Ramos (cell line): ENCODE measurements around the gene THBS2.

ENCODE experiments used
- in situ Hi-C: fragments of 300-500 bp; cut with MboI; formaldehyde crosslinking; loops from one replicate; pipeline ENCODE4 v1.14.3; 2022; ENCODE audit warnings: low sequenced_read_pairs; ENCODE audit not compliant: unreplicated experiment

Gene THBS2

GRCh38 chr6:169251822-169252504, 1.7 kb downstream of the THBS2 start:
- in situ Hi-C loops = no loop called here

DNA sequence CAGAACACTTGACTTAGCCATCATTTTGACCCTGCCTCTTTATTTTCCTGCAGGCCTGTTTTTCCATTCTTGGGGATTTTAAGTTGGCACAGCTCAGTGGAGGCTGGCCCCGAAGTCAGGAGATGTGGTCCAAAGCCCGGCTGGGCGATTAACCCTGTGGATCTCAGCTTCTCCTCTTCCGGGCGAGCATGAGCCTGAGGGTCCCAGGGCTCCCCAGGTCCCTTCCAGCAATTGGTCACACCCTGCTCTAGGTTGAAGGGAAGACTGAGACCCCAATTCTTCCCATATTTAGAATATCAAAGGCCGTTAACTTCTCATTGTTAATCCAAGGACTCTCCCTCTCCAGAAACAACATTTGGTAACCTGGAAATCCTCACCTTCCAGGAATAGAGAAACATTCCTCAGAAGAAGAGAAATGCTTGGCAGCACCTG, 2.3 kb downstream of the THBS2 start:
- in situ Hi-C loops = no loop called here

GRCh38 chr6:169250660-169251059, 3.0 kb downstream of the THBS2 start:
- in situ Hi-C loops = no loop called here

DNA sequence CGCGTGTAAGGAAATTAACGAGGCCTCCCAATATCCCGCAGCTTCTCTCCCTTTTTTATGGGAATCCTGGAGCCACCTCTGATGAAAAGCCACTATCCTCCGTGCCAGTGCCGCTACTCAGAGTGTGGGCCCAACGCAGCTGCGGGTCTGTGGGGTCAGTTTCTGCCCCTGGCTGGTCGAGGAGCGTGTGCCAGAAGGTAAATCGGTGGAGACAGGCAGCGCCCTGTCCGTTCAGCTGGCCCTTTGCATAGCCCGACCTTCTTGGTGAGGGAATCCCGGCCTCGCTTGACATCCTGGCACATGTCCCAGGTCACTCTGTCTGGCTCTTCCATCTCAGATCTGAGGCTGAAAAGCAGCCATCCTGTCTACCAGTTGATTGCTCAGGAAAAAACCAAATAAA, 4.6 kb downstream of the THBS2 start:
- in situ Hi-C loops = no loop called here

GRCh38 chr6:169248521-169248971, 5.1 kb downstream of the THBS2 start:
- in situ Hi-C loops = no loop called here

DNA sequence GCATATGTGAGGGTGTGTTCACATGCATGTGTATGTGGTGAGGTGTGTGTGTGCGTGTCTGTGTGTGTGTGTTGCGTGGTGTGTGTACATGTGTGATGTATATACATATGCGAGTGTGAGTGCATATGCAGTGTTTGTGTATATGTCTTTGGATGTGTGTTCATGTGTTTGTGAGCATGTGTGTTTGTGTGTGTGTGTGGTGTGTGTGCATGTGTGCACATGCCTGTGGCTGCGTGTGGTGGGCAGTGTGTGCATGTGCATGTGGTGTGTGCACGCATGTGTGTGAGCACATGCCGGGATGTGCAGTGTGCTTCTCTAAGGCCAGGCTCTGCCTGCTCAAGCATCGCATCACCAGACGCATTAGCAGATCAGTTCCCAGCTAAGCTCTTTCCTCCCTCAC, 5.7 kb downstream of the THBS2 start:
- in situ Hi-C loops = no loop called here

- in situ Hi-C loops = no loop called here
These were observed 6.2 kb downstream of the THBS2 start for GRCh38 chr6:169247419-169247818.

- in situ Hi-C loops = no loop called here
These were observed 7.2 kb downstream of the THBS2 start for GRCh38 chr6:169246445-169246844.

DNA sequence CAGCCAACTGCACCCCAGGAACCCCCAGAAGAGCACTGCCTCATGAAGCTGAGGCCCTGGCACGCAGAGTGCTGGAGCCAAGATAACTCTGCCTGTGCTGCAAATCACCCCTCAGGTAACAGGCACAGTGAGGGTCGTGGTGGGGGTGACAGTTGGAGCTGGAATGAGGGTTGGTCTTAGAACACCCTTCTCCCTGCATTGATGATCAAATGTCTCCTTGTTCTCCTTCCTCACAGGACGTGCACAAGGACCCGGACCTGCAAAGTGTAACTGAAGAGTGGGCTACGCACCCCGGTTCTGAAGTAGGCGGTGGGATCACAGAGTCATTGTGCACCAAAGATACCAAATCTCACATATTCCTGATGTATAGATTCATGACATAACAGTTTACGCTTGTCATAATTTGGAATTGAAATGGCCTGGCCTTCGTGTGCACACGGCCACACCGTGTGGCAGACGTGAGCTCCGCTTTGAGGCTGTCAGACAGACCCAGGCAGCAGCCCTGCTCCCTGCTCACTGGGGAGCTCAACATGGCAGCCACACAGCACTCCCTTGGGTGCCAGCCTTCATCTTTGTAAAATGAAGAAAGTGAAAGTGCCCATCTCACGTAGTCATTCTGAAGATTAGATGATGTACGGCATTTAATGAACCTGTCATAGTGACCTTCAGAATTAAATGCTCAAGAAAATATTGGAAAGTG, 8.8 kb downstream of the THBS2 start:
- in situ Hi-C loops = no loop called here

GRCh38 chr6:169243661-169244060, 10.0 kb downstream of the THBS2 start:
- in situ Hi-C loops = no loop called here

DNA sequence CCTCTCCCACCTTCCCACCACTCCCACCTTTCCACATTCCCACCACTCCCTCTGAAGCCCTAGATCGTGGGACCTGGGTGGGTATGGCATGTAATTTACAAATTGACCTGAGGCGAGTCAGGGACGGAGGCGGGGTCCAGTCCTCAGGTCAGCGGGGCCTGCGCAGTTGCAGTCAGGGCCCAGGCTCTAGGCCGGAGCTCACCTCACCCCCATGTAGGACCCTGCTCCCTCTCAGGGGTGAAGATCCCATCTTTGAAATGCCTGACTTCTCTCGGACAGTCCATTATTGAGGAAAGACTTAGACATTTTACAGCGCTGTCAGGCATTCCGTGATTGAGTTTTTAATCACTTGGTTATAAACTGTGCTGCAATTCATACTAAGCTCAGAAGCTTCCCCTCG, 10.5 kb downstream of the THBS2 start:
- in situ Hi-C loops = no loop called here

- in situ Hi-C loops = no loop called here
These were observed 11.8 kb downstream of the THBS2 start for GRCh38 chr6:169241688-169242350.

GRCh38 chr6:169240591-169241390, 12.9 kb downstream of the THBS2 start:
- in situ Hi-C loops = no loop called here

- in situ Hi-C loops = no loop called here
These were observed 13.5 kb downstream of the THBS2 start for GRCh38 chr6:169240125-169240524.

- in situ Hi-C loops = no loop called here
These were observed 14.5 kb downstream of the THBS2 start for GRCh38 chr6:169239181-169239580.

GRCh38 chr6:169238766-169239165, 14.9 kb downstream of the THBS2 start:
- in situ Hi-C loops = no loop called here

GRCh38 chr6:169237496-169238134, 16.0 kb downstream of the THBS2 start:
- in situ Hi-C loops = no loop called here

- in situ Hi-C loops = no loop called here
These were observed 16.7 kb downstream of the THBS2 start for GRCh38 chr6:169236988-169237387.

- in situ Hi-C loops = no loop called here
These were observed 17.1 kb downstream of the THBS2 start for GRCh38 chr6:169236545-169236944.

DNA sequence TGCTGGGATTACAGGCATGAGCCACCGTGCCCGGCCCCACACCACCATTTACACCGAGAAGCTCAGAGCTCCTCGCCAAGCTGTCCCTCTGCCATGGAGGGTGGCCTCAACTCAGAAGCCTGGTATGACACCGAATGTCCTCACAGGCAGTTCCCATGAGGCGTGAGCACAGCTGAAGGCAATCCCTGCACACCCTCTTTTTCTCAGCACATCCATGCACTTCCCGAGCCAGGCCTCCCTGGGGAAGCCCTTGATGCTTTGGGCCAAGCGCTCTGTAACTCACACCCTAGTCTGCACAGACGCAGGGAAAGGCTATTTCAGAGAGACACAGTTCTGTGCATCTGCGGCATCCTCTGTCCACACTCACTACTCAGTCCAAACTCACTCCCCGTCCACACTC, 18.4 kb downstream of the THBS2 start:
- in situ Hi-C loops = no loop called here
